Stromal cell of bone marrow (primary cell): ENCODE data around the gene BRF1.

Experiments
- DNase-seq: peaks from one replicate; pipeline ENCODE4 v3.0.0-alpha.2; 2012; ENCODE audit warnings: low read depth

The BRF1 gene

GRCh38 chr14:105193916-105194782 lies 106.7 kb downstream of the BRF1 start:
- DNase-seq, result no peak

- no peak for DNase-seq
Observed at GRCh38 chr14:105192866-105193731, 107.7 kb downstream of the BRF1 start.

- no peak for DNase-seq
Observed at GRCh38 chr14:105187935-105188524, 112.8 kb downstream of the BRF1 start.

- DNase-seq, result no peak
Observed at GRCh38 chr14:105187116-105187515, 113.7 kb downstream of the BRF1 start.

GRCh38 chr14:105185973-105186372 lies 114.8 kb downstream of the BRF1 start:
- no peak for DNase-seq

- DNase-seq, result no peak
Observed at GRCh38 chr14:105185001-105185400, 115.8 kb downstream of the BRF1 start.

- no peak for DNase-seq
Observed at GRCh38 chr14:105184461-105184860, 116.3 kb downstream of the BRF1 start.

GRCh38 chr14:105182296-105183020 lies 118.3 kb downstream of the BRF1 start:
- no peak for DNase-seq

GRCh38 chr14:105181549-105182295 lies 119.1 kb downstream of the BRF1 start:
- DNase-seq, result no peak

GRCh38 chr14:105180592-105181548 lies 119.9 kb downstream of the BRF1 start, which contains the start of gene NUDT14:
Gene NUDT14, minus strand, starts transcription at chr14:105181312. Its CDS starts 103 bp downstream, at chr14:105181209.
- DNase-seq, result peak; percentile 17

GRCh38 chr14:105179191-105179590 lies 121.6 kb downstream of the BRF1 start:
- no peak for DNase-seq

GRCh38 chr14:105178868-105179140 lies 122.0 kb downstream of the BRF1 start:
- DNase-seq, result no peak

GRCh38 chr14:105178069-105178867 lies 122.5 kb downstream of the BRF1 start:
- no peak for DNase-seq

GRCh38 chr14:105177082-105177481 lies 123.7 kb downstream of the BRF1 start:
- DNase-seq, result no peak

- DNase-seq, result no peak
Observed at GRCh38 chr14:105176513-105176912, 124.3 kb downstream of the BRF1 start.

GRCh38 chr14:105173901-105174894 lies 126.6 kb downstream of the BRF1 start:
- no peak for DNase-seq

- DNase-seq, result no peak
Observed at GRCh38 chr14:105173145-105173544, 127.7 kb downstream of the BRF1 start.

GRCh38 chr14:105172476-105172875 lies 128.3 kb downstream of the BRF1 start:
- DNase-seq, result no peak
